Loucy (cell line): ENCODE measurements around the gene SMDT1.

ENCODE experiments used
- H2AFZ ChIP-seq: fragments of 200-600 bp; sonication (generic); 2 replicates; pipeline ENCODE4 v1.6.0; 2016; ENCODE audit warnings: antibody characterized with exemption, mild to moderate bottlenecking, low read length, moderate library complexity
- H3F3A ChIP-seq: fragments of 200-600 bp; 2 replicates; pipeline ENCODE4 v1.6.0; 2016; ENCODE audit warnings: antibody characterized with exemption, low read depth, mild to moderate bottlenecking
- H3K27me3 ChIP-seq: fragments of 200-600 bp; sonication (generic); 2 replicates; pipeline ENCODE4 v1.6.1; 2014; ENCODE audit warnings: low read length, mild to moderate bottlenecking; ENCODE audit not compliant: insufficient read depth, poor library complexity, severe bottlenecking
- H3K36me3 ChIP-seq: fragments of 200-600 bp; sonication (generic); 2 replicates; pipeline ENCODE4 v1.6.1; 2016; ENCODE audit warnings: low read length; ENCODE audit not compliant: insufficient read depth
- H3K4me1 ChIP-seq: fragments of 200-600 bp; sonication (generic); 2 replicates; pipeline ENCODE4 v1.5.1; 2014; ENCODE audit warnings: low read length, mild to moderate bottlenecking; ENCODE audit not compliant: insufficient read depth, poor library complexity, severe bottlenecking
- H3K4me2 ChIP-seq: fragments of 200-600 bp; sonication (generic); 2 replicates; pipeline ENCODE4 v1.6.0; 2014; ENCODE audit warnings: antibody characterized with exemption, low read length, low read depth, mild to moderate bottlenecking; ENCODE audit not compliant: poor library complexity, severe bottlenecking
- H3K4me3 ChIP-seq: fragments of 200-600 bp; sonication (generic); 2 replicates; pipeline ENCODE4 v1.5.1; 2014; ENCODE audit warnings: low read length, mild to moderate bottlenecking, mixed read lengths; ENCODE audit not compliant: poor library complexity, severe bottlenecking
- H3K79me2 ChIP-seq: fragments of 200-600 bp; sonication (generic); 2 replicates; pipeline ENCODE4 v1.6.1; 2014; ENCODE audit warnings: low read length; ENCODE audit not compliant: insufficient read depth
- H3K9ac ChIP-seq: fragments of 200-600 bp; sonication (generic); 2 replicates; pipeline ENCODE4 v1.6.0; 2014; ENCODE audit warnings: mild to moderate bottlenecking, low read depth, low read length, moderate library complexity; ENCODE audit not compliant: poor library complexity, severe bottlenecking
- H3K9me2 ChIP-seq: fragments of 200-600 bp; sonication (generic); replicated peaks from 2 replicates; pipeline ENCODE4 v1.6.1; 2016; ENCODE audit warnings: low read depth, low read length, mixed read lengths
- H3K9me3 ChIP-seq: fragments of 200-600 bp; sonication (generic); 2 replicates; pipeline ENCODE4 v1.6.1; 2014; ENCODE audit warnings: mild to moderate bottlenecking, antibody characterized with exemption, low read length, low read depth; ENCODE audit not compliant: insufficient read depth
- H4K20me1 ChIP-seq: fragments of 200-600 bp; sonication (generic); 2 replicates; pipeline ENCODE4 v1.6.0; 2014; ENCODE audit warnings: antibody characterized with exemption, low read length, mild to moderate bottlenecking; ENCODE audit not compliant: insufficient read depth, poor library complexity, severe bottlenecking
- CTCF ChIP-seq: fragments of 200-600 bp; sonication (generic); conservative IDR thresholded peaks from 2 replicates; pipeline ENCODE4 v1.5.1; 2014; ENCODE audit warnings: mild to moderate bottlenecking, antibody characterized with exemption, low read length
- EZH2phosphoT487 ChIP-seq: fragments of 200-600 bp; IDR thresholded peaks from 2 replicates; pipeline ENCODE4 v1.6.1; 2018; ENCODE audit warnings: antibody characterized with exemption, mild to moderate bottlenecking, moderate library complexity, borderline replicate concordance

SMDT1 gene

GRCh38 chr22:42086051-42086450 is 6.6 kb downstream of the SMDT1 start:
- Histone ChIP-seq H3K27me3 (no peaks in the 10 kb centered on the region), H3K9me3 (no peaks in the 10 kb centered on the region), H3K36me3 (peaks cover 40% of the 10 kb centered on the region)

GRCh38 chr22:42090596-42091454 is 11.3 kb downstream of the SMDT1 start, which contains the start of gene NDUFA6:
Gene NDUFA6, minus strand, starts transcription at chr22:42090772. Its CDS starts 28 bp downstream, at chr22:42090744.
- no peaks in the 10 kb centered on the region for H3K9me3 ChIP-seq
- 0 out of 2 replicates have a peak, but pooled peaks cover 4% of the 10 kb centered on the region for H3F3A ChIP-seq
- no peak for TF ChIP-seq EZH2phosphoT487
- TF ChIP-seq CTCF: peak; percentile 84
- peak within 1 kb of the TSS; percentile 93 for H3K9ac ChIP-seq
- peaks cover 17% of the 10 kb centered on the region for H3K4me1 ChIP-seq
- H3K36me3 ChIP-seq: peaks cover 14% of the 10 kb centered on the region
- peaks cover 44% of the 10 kb centered on the region for H3K79me2 ChIP-seq
- peak within 1 kb of the TSS; percentile 90 for H3K4me2 ChIP-seq
- peaks cover 18% of the 10 kb centered on the region for H4K20me1 ChIP-seq
- H3K4me3 ChIP-seq: peak within 1 kb of the TSS; percentile 92
- H3K27me3 ChIP-seq: no peaks in the 10 kb centered on the region
- peak within 1 kb of the TSS; percentile 94 for H2AFZ ChIP-seq
- no peaks in the 10 kb centered on the region for H3K9me2 ChIP-seq

More at GRCh38 chr22:42086051-42086450, 6.6 kb downstream of the SMDT1 start:
- peaks cover 69% of the 10 kb centered on the region for H3K79me2 ChIP-seq
- TF ChIP-seq EZH2phosphoT487: no peak
- no peak for TF ChIP-seq CTCF
- H4K20me1 ChIP-seq: peaks cover 18% of the 10 kb centered on the region
- 0 out of 2 replicates have a peak, but pooled peaks cover 9% of the 10 kb centered on the region for H3F3A ChIP-seq
- no peak overlapping the region for H3K9ac ChIP-seq
- no peak overlapping the region for H3K4me3 ChIP-seq
- peaks cover 16% of the 10 kb centered on the region for H3K4me1 ChIP-seq
- H3K4me2 ChIP-seq: no peak overlapping the region
- no peaks in the 10 kb centered on the region for H3K9me2 ChIP-seq
- H2AFZ ChIP-seq: no peak overlapping the region

GRCh38 chr22:42091455-42091782 is 11.9 kb downstream of the SMDT1 start:
- H3K79me2 ChIP-seq: peaks cover 38% of the 10 kb centered on the region
- H3K9me2 ChIP-seq: no peaks in the 10 kb centered on the region
- TF ChIP-seq CTCF: no peak
- TF ChIP-seq EZH2phosphoT487: no peak
- H3K4me3 ChIP-seq: peak overlapping the region; percentile 92
- H2AFZ ChIP-seq: peak overlapping the region; percentile 94
- H3K4me2 ChIP-seq: peak overlapping the region; percentile 90
- no peaks in the 10 kb centered on the region for H3K27me3 ChIP-seq
- peaks cover 18% of the 10 kb centered on the region for H4K20me1 ChIP-seq
- peak overlapping the region; percentile 87 for H3K9ac ChIP-seq
- H3K36me3 ChIP-seq: peaks cover 8% of the 10 kb centered on the region
- no peaks in the 10 kb centered on the region for H3F3A ChIP-seq
- H3K4me1 ChIP-seq: peaks cover 17% of the 10 kb centered on the region
- H3K9me3 ChIP-seq: no peaks in the 10 kb centered on the region
